ENCODE results near the gene ZBP1. TPM values are rescaled to one million over a fixed set of nuclear protein-coding genes. Genes with fewer than 3 reads are reported as not detected.

ZBP1 gene
- total RNA-seq, 3 donors from 2014 or later: 1.8 to 12.8 (median 3.6) TPM

GRCh38 chr20:57666106-57666833 is 46.0 kb upstream of the ZBP1 start:
- TF ChIP-seq CTCF (IDR thresholded peaks at IDR 0.05): no peak
- no peaks in the 10 kb centered on the region for H3K9me3 ChIP-seq
- intact Hi-C loops (cut with DNase I, micrococcal nuclease): no loop called here
- H3K4me1 ChIP-seq (ENCODE audit: low read depth): peaks cover 5% of the 10 kb centered on the region
- no peak overlapping the region for H3K4me3 ChIP-seq
- ATAC-seq (no peak), DNase-seq (peak in 2 of 3 donors; percentile 19 to 27)
- no peaks in the 10 kb centered on the region for H3K36me3 ChIP-seq (ENCODE audit: low read depth)

- Histone ChIP-seq H3K4me1 (ENCODE audit: low read depth) (peaks cover 5% of the 10 kb centered on the region), H3K36me3 (ENCODE audit: low read depth) (no peaks in the 10 kb centered on the region), H3K9me3 (no peaks in the 10 kb centered on the region), H3K4me3 (no peak overlapping the region)
- intact Hi-C loops (cut with DNase I, micrococcal nuclease): no loop called here
- ATAC-seq: no peak
- TF ChIP-seq CTCF (IDR thresholded peaks at IDR 0.05): no peak
- peak in 1 of 3 donors; percentile 9 for DNase-seq
These were observed 45.4 kb upstream of the ZBP1 start for GRCh38 chr20:57665589-57665971.

- TF ChIP-seq CTCF (IDR thresholded peaks at IDR 0.05): no peak
- Histone ChIP-seq H3K4me1 (ENCODE audit: low read depth) (peaks cover 5% of the 10 kb centered on the region), H3K9me3 (no peaks in the 10 kb centered on the region), H3K4me3 (no peak overlapping the region), H3K36me3 (ENCODE audit: low read depth) (no peaks in the 10 kb centered on the region)
- DNase-seq: peak in 1 of 3 donors; percentile 19
- intact Hi-C loops (cut with DNase I, micrococcal nuclease): no loop called here
- no peak for ATAC-seq
These were observed 44.8 kb upstream of the ZBP1 start for GRCh38 chr20:57664924-57665588.

GRCh38 chr20:57664476-57664875 is 44.2 kb upstream of the ZBP1 start:
- Histone ChIP-seq H3K36me3 (ENCODE audit: low read depth) (no peaks in the 10 kb centered on the region), H3K9me3 (no peaks in the 10 kb centered on the region), H3K4me1 (ENCODE audit: low read depth) (peaks cover 5% of the 10 kb centered on the region), H3K4me3 (no peak overlapping the region)
- TF ChIP-seq CTCF (IDR thresholded peaks at IDR 0.05): no peak
- peak in 1 of 3 donors; percentile 27 for DNase-seq
- intact Hi-C loops (cut with DNase I, micrococcal nuclease): no loop called here
- ATAC-seq: no peak

GRCh38 chr20:57663681-57664451 is 43.6 kb upstream of the ZBP1 start:
- no peak overlapping the region for H3K4me3 ChIP-seq
- no peak for TF ChIP-seq CTCF (IDR thresholded peaks at IDR 0.05)
- intact Hi-C loops (cut with DNase I, micrococcal nuclease): no loop called here
- DNase-seq (peak in 1 of 3 donors; percentile 48), ATAC-seq (no peak)
- no peaks in the 10 kb centered on the region for H3K36me3 ChIP-seq (ENCODE audit: low read depth)
- H3K4me1 ChIP-seq (ENCODE audit: low read depth): peaks cover 5% of the 10 kb centered on the region
- no peaks in the 10 kb centered on the region for H3K9me3 ChIP-seq

Data from mucosa of descending colon (tissue), 3 donors.